ENCODE data around the gene DPP8. TPM values are rescaled to one million over a fixed set of nuclear protein-coding genes. Genes with fewer than 3 reads are reported as not detected.

Gene DPP8
- polyA plus RNA-seq, 1 of the 3 experiments (the other 2 are of a cell fraction), result 14.1 TPM

- Histone ChIP-seq H3K4me1 (ENCODE audit: control insufficient read depth in 1 of 2, insufficient read depth in 2 of 2, low read depth in 1 of 2, low read length in 1 of 2) (no peaks in the 10 kb centered on the region; a peak in 1 of 4 replicates), H2AFZ (ENCODE audit: low read depth) (no peak overlapping the region), H3K4me2 (no peak overlapping the region), H3K4me3 (ENCODE audit: low read depth in 2 of 2, low read length in 1 of 2) (no peak overlapping the region), H3K9ac (no peak overlapping the region), H3K36me3 (replicated peaks in 1 of 2; ENCODE audit: control insufficient read depth in 1 of 2, insufficient read depth in 2 of 2, low read length in 1 of 2) (peaks cover 48 to 64% of the 10 kb centered on the region in 2 experiments), H3F3A (replicated peaks; ENCODE audit: insufficient read depth) (peaks cover 13% of the 10 kb centered on the region), H3K9me2 (no peaks in the 10 kb centered on the region), H3K79me2 (ENCODE audit: insufficient read depth) (no peaks in the 10 kb centered on the region), H3K27ac (ENCODE audit: low read depth in 2 of 2, low read length in 1 of 2) (no peak overlapping the region), H3K27me3 (ENCODE audit: insufficient read depth) (no peaks in the 10 kb centered on the region), H4K20me1 (ENCODE audit: insufficient read depth) (no peaks in the 10 kb centered on the region), H3K9me3 (no peaks in the 10 kb centered on the region)
- ChIA-PET CTCF (interaction anchor here (1.1 to 1.3 kb wide), 3 partner anchors 39 to 51 kb away, joined by 3 to 5 read pairs (median 3); no protein-coding TSS in a partner anchor), POLR2A (no interaction called here)
- DNase-seq, result no peak
- 96% methylated on average over 6 of the region's 6 CpGs for WGBS (ENCODE audit: low lambda C conversion rate)
- TF ChIP-seq TAF1 (IDR thresholded peaks at IDR 0.05; ENCODE audit: borderline replicate concordance, low read depth, low read length), result no peak
- TF ChIP-seq POLR2AphosphoS5 (IDR thresholded peaks at IDR 0.05; ENCODE audit: low read depth, low read length), result no peak
- no peak for TF ChIP-seq NFIC (IDR thresholded peaks at IDR 0.05; ENCODE audit: borderline replicate concordance)
- no peak for TF ChIP-seq ZBTB33 (IDR thresholded peaks at IDR 0.05; ENCODE audit: borderline replicate concordance, low read depth)
- no peak for TF ChIP-seq FOXM1 (IDR thresholded peaks at IDR 0.05; ENCODE audit: low read depth)
- no peak for TF ChIP-seq PBX3 (IDR thresholded peaks at IDR 0.05)
- no peak for TF ChIP-seq RCOR1 (IDR thresholded peaks at IDR 0.05; ENCODE audit: low read length)
- TF ChIP-seq NRF1 (IDR thresholded peaks at IDR 0.05; ENCODE audit: low read depth, low read length), result no peak
These were observed 65.5 kb downstream of the DPP8 start for GRCh38 chr15:65451989-65452388.

GRCh38 chr15:65450556-65450955 lies 66.9 kb downstream of the DPP8 start:
- POLR2A ChIA-PET, result no interaction called here
- H3K79me2 ChIP-seq (ENCODE audit: insufficient read depth), result no peaks in the 10 kb centered on the region; the same call in 1 of the 2 replicates
- H3K36me3 ChIP-seq (replicated peaks in 1 of 2; ENCODE audit: control insufficient read depth in 1 of 2, insufficient read depth in 2 of 2, low read length in 1 of 2), result peaks cover 49 to 69% of the 10 kb centered on the region in 2 experiments
- H3K4me3 ChIP-seq (ENCODE audit: low read depth in 2 of 2, low read length in 1 of 2), result no peak overlapping the region
- no peaks in the 10 kb centered on the region; a peak in 1 of 4 replicates for H3K4me1 ChIP-seq (ENCODE audit: control insufficient read depth in 1 of 2, insufficient read depth in 2 of 2, low read depth in 1 of 2, low read length in 1 of 2)
- H4K20me1 ChIP-seq (ENCODE audit: insufficient read depth), result no peaks in the 10 kb centered on the region
- H3K9me3 ChIP-seq, result no peaks in the 10 kb centered on the region
- no peak overlapping the region for H3K4me2 ChIP-seq
- H3K9ac ChIP-seq, result no peak overlapping the region
- peaks cover 19% of the 10 kb centered on the region for H3F3A ChIP-seq (replicated peaks; ENCODE audit: insufficient read depth)
- CTCF ChIA-PET, result no interaction called here
- H3K27ac ChIP-seq (ENCODE audit: low read depth in 2 of 2, low read length in 1 of 2), result no peak overlapping the region
- TF ChIP-seq RCOR1 (IDR thresholded peaks at IDR 0.05; ENCODE audit: low read length), result no peak
- TF ChIP-seq YY1 (IDR thresholded peaks at IDR 0.05; ENCODE audit: low read depth), result no peak
- TF ChIP-seq RAD21 (IDR thresholded peaks at IDR 0.05; ENCODE audit: low read length), result no peak
- TF ChIP-seq RFX5 (IDR thresholded peaks at IDR 0.05; ENCODE audit: low read length), result no peak
- TF ChIP-seq MXI1 (IDR thresholded peaks at IDR 0.05; ENCODE audit: low read depth, low read length), result no peak
- TF ChIP-seq EZH2phosphoT487 (IDR thresholded peaks at IDR 0.05; ENCODE audit: borderline replicate concordance, low read depth), result no peak
- no peak for TF ChIP-seq EP300 (IDR thresholded peaks at IDR 0.05; ENCODE audit: borderline replicate concordance in 1 of 2, low read depth in 1 of 2, low read length in 1 of 2)
- no peak for TF ChIP-seq GATA2 (CRISPR knock-in tag; IDR thresholded peaks at IDR 0.05)
- no peak for TF ChIP-seq ZBTB33 (IDR thresholded peaks at IDR 0.05; ENCODE audit: borderline replicate concordance, low read depth)
- no peak overlapping the region for H2AFZ ChIP-seq (ENCODE audit: low read depth)
- H3K9me2 ChIP-seq, result no peaks in the 10 kb centered on the region
- DNase-seq, result no peak
- H3K27me3 ChIP-seq (ENCODE audit: insufficient read depth), result no peaks in the 10 kb centered on the region
